Activated naive CD8-positive, alpha-beta T cell (primary cell): ENCODE data around the gene SUSD6.
"Not testable (repeated sequence)": the region's sequence is repeated elsewhere in the genome, so short reads cannot be mapped to it uniquely, and the experiment has no call there.

Experiments used
- H3K27ac Mint-ChIP-seq: one replicate; pipeline ENCODE4 v1.8.0; 2021; ENCODE audit warnings: mixed read lengths
- H3K27me3 Mint-ChIP-seq: one replicate; pipeline ENCODE4 v1.8.0; 2021; ENCODE audit warnings: mixed read lengths
- H3K36me3 Mint-ChIP-seq: one replicate; pipeline ENCODE4 v1.8.0; 2021; ENCODE audit warnings: mixed read lengths
- H3K4me1 Mint-ChIP-seq: one replicate; pipeline ENCODE4 v1.8.0; 2021; ENCODE audit warnings: low read depth, mixed read lengths
- H3K4me3 Mint-ChIP-seq: one replicate; pipeline ENCODE4 v1.8.0; 2021; ENCODE audit warnings: mild to moderate bottlenecking, mixed read lengths
- H3K9me3 Mint-ChIP-seq: one replicate; pipeline ENCODE4 v1.8.0; 2021; ENCODE audit warnings: low read depth, mixed read lengths

The SUSD6 gene

GRCh38 chr14:69718614-69719013, 107.2 kb downstream of the SUSD6 start:
- not testable (repeated sequence) for H3K36me3 Mint-ChIP-seq, H3K9me3 Mint-ChIP-seq, H3K27me3 Mint-ChIP-seq, H3K4me3 Mint-ChIP-seq
- H3K27ac Mint-ChIP-seq, result peak overlapping the region; percentile 10
- H3K4me1 Mint-ChIP-seq, result peaks cover 18% of the 10 kb centered on the region

- no peak overlapping the region for H3K27ac Mint-ChIP-seq
- no peaks in the 10 kb centered on the region for H3K9me3 Mint-ChIP-seq
- no peak overlapping the region for H3K4me3 Mint-ChIP-seq
- no peaks in the 10 kb centered on the region for H3K36me3 Mint-ChIP-seq
- peaks cover 18% of the 10 kb centered on the region for H3K4me1 Mint-ChIP-seq
- H3K27me3 Mint-ChIP-seq, result no peaks in the 10 kb centered on the region
Observed at GRCh38 chr14:69719501-69719951, 108.1 kb downstream of the SUSD6 start.

- H3K36me3 Mint-ChIP-seq, result no peaks in the 10 kb centered on the region
- H3K4me1 Mint-ChIP-seq, result peaks cover 12% of the 10 kb centered on the region
- no peaks in the 10 kb centered on the region for H3K27me3 Mint-ChIP-seq
- no peaks in the 10 kb centered on the region for H3K9me3 Mint-ChIP-seq
- H3K4me3 Mint-ChIP-seq, result no peak overlapping the region
- no peak overlapping the region for H3K27ac Mint-ChIP-seq
Observed at GRCh38 chr14:69720912-69721311, 109.5 kb downstream of the SUSD6 start.

DNA sequence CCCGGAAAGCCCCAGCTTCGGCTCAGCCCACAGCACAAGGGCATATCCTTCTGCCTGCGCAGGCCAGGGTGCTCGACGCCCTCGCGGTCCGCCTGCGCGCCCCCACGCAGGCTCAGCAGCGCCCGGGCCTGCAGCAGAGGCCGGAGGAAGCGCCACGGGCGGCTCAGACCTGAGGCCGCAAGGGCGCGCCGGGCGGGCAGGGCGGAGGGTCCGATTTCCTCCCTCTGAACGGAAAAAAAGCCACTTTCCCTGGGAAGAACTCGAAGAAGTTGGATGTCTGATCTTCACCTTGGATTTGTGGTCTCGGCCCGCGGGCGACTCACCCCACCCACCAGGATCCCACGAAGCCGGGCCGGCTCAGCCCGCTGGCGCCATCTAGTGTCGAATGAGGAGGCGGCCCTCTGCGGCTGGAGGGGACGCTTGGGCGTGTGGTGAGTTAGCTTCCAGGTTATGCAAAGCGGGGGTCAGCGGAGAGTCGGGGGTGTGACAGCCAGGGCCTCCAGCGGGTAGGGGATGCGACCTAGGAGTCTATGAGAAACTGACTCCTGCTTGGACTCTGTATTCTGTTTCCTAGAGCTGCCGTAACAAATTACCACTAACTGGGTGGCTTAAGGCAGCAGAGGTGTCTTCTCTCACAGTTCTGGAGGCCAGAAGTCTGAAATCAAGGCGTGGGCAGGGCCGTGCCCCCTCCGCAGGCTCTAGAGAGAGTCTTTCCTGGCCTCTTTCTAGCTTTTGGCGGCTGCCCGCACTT, 115.5 kb downstream of the SUSD6 start:
- no peak overlapping the region for H3K27ac Mint-ChIP-seq
- H3K4me3 Mint-ChIP-seq, result peak overlapping the region; percentile 72
- no peaks in the 10 kb centered on the region for H3K27me3 Mint-ChIP-seq
- no peaks in the 10 kb centered on the region for H3K9me3 Mint-ChIP-seq
- H3K4me1 Mint-ChIP-seq, result peaks cover 2% of the 10 kb centered on the region
- no peaks in the 10 kb centered on the region for H3K36me3 Mint-ChIP-seq

DNA sequence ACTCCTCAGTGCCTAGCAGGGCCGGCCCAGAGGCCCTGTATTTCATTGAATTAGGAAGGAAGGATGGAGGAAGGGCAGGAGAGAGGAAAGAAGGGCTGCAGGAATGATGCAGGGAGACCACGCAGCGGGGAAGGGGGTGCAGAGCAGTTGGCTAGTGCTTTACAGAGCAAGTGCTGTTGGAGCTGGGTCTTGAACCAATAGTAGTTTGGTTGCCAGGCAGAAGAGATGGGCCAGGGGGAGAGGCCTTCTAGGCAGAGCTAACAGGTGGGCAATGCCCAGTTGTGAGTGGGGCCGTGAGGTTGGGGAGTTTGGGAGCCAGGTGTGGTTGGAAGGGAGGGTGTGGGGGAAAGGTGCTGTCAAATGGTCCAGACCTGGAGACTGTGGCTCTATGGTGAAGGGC, 116.5 kb downstream of the SUSD6 start:
- peaks cover 2% of the 10 kb centered on the region for H3K4me1 Mint-ChIP-seq
- no peak overlapping the region for H3K27ac Mint-ChIP-seq
- H3K36me3 Mint-ChIP-seq, result no peaks in the 10 kb centered on the region
- no peak overlapping the region for H3K4me3 Mint-ChIP-seq
- H3K9me3 Mint-ChIP-seq, result no peaks in the 10 kb centered on the region
- H3K27me3 Mint-ChIP-seq, result no peaks in the 10 kb centered on the region

DNA sequence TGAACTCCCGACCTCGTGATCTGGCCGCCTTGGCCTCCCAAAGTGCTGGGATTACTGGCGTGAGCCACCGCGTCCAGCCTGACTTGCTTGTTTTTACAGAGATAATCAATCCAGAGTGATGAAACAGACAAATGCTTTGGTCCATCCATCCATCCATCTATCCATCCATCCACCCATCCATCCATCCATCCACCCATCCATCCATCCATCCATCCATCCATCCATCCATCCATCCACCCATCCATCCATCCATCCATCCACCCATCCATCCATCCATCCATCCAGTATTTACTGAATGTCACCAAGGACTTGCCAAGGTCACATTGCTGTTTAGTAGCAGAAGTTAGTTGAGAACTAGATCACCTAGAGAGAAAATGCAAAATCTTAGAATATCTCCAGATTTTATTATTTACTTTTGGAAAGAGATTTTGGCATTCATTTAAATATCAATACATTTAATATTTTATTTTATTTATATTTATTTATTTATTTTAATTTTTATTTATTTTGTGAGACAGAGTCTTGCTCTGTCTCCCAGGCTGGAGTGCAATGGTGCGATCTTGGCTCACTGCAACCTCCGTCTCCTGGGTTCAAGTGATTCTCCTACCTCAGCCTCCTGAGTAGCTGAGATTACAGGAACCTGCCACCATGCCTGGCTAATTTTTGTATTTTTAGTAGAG, 120.7 kb downstream of the SUSD6 start:
- not testable (repeated sequence) for H3K27ac Mint-ChIP-seq, H3K9me3 Mint-ChIP-seq, H3K27me3 Mint-ChIP-seq, H3K36me3 Mint-ChIP-seq, H3K4me3 Mint-ChIP-seq, H3K4me1 Mint-ChIP-seq

- not testable (repeated sequence) for H3K36me3 Mint-ChIP-seq, H3K4me3 Mint-ChIP-seq, H3K4me1 Mint-ChIP-seq, H3K9me3 Mint-ChIP-seq, H3K27ac Mint-ChIP-seq, H3K27me3 Mint-ChIP-seq
Observed at GRCh38 chr14:69736405-69736804, 125.0 kb downstream of the SUSD6 start.

- no peaks in the 10 kb centered on the region for H3K9me3 Mint-ChIP-seq
- peaks cover 2% of the 10 kb centered on the region for H3K4me1 Mint-ChIP-seq
- no peak overlapping the region for H3K4me3 Mint-ChIP-seq
- peaks cover under 1% of the 10 kb centered on the region for H3K27me3 Mint-ChIP-seq
- peaks cover 2% of the 10 kb centered on the region for H3K36me3 Mint-ChIP-seq
- H3K27ac Mint-ChIP-seq, result no peak overlapping the region
Observed at GRCh38 chr14:69741055-69741454, 129.7 kb downstream of the SUSD6 start.

DNA sequence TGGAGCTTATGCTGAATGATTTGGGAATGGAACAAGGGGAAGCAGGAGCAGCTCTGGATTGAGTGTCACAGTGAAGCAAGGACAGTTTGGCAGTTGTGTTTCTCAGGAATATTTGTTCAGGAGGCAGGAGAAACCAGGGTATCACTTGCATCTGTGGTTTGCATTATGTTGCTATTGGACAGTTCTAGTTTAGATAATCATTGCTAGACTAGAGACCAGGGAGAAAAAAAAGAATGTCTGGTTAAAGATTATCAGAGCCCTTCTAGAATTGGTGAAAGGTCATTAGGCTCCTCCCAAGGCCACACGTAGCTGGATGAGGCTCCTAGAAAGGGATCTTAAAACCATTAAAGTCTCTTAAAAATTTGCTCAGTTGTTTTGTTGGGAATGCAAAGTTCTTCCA, 138.6 kb downstream of the SUSD6 start:
- Mint-ChIP-seq H3K27ac (no peak overlapping the region), H3K4me1 (peaks cover 17% of the 10 kb centered on the region), H3K36me3 (no peaks in the 10 kb centered on the region), H3K4me3 (no peak overlapping the region), H3K9me3 (no peaks in the 10 kb centered on the region), H3K27me3 (no peaks in the 10 kb centered on the region)

DNA sequence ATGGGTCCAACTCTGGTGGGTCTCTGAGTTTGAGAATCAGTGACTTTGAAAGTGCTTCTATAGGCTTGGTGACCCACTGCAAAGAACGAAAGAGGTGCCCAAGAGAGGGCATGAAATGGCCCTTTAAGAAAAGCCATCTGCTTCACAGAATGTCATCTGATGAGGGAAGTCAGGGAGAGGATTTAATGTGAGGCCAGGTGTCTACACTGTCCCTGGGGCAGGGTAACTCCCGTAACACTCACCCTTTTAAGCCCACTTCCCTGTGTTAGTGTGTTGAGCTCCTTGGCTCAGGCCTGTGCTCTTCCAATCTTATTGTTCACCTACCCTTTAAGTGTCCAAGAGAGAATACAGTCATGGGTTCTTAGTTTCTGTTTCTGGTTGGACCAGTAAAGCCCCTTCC, 139.1 kb downstream of the SUSD6 start:
- H3K4me1 Mint-ChIP-seq, result peaks cover 21% of the 10 kb centered on the region
- H3K36me3 Mint-ChIP-seq, result no peaks in the 10 kb centered on the region
- no peaks in the 10 kb centered on the region for H3K27me3 Mint-ChIP-seq
- no peaks in the 10 kb centered on the region for H3K9me3 Mint-ChIP-seq
- H3K27ac Mint-ChIP-seq, result no peak overlapping the region
- no peak overlapping the region for H3K4me3 Mint-ChIP-seq

DNA sequence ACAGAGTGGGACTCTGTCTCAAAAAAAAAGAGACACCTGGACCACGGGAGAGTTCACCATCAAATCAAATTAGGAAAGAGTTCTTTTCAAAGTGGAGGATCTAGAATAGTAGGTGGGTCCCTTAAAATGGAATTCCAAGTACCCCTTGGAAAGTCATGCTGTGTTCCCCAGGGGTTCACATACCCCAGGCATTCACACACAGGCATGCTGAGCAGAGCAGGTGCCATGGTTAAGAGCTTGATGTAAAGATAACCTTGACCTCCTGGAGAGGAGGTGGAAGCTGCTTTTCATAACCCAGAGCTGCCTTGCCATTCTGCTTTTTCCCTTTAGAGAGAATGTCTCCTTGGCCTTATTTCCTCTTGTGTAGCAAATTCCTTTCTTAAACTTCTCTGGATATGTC, 141.4 kb downstream of the SUSD6 start:
- no peak overlapping the region for H3K27ac Mint-ChIP-seq
- H3K9me3 Mint-ChIP-seq, result no peaks in the 10 kb centered on the region
- H3K4me1 Mint-ChIP-seq, result peaks cover 15% of the 10 kb centered on the region
- no peaks in the 10 kb centered on the region for H3K36me3 Mint-ChIP-seq
- no peak overlapping the region for H3K4me3 Mint-ChIP-seq
- H3K27me3 Mint-ChIP-seq, result no peaks in the 10 kb centered on the region

GRCh38 chr14:69753860-69754259, 142.5 kb downstream of the SUSD6 start:
- H3K36me3 Mint-ChIP-seq, result no peaks in the 10 kb centered on the region
- no peaks in the 10 kb centered on the region for H3K27me3 Mint-ChIP-seq
- H3K4me1 Mint-ChIP-seq, result peaks cover 15% of the 10 kb centered on the region
- H3K4me3 Mint-ChIP-seq, result no peak overlapping the region
- H3K9me3 Mint-ChIP-seq, result no peaks in the 10 kb centered on the region
- no peak overlapping the region for H3K27ac Mint-ChIP-seq

- no peaks in the 10 kb centered on the region for H3K9me3 Mint-ChIP-seq
- no peak overlapping the region for H3K27ac Mint-ChIP-seq
- H3K27me3 Mint-ChIP-seq, result no peaks in the 10 kb centered on the region
- H3K36me3 Mint-ChIP-seq, result no peaks in the 10 kb centered on the region
- peaks cover 15% of the 10 kb centered on the region for H3K4me1 Mint-ChIP-seq
- H3K4me3 Mint-ChIP-seq, result no peak overlapping the region
Observed at GRCh38 chr14:69754487-69754886, 143.1 kb downstream of the SUSD6 start.

GRCh38 chr14:69755296-69755695, 143.9 kb downstream of the SUSD6 start:
- Mint-ChIP-seq H3K27ac (no peak overlapping the region), H3K9me3 (no peaks in the 10 kb centered on the region), H3K4me3 (no peak overlapping the region), H3K36me3 (no peaks in the 10 kb centered on the region), H3K27me3 (no peaks in the 10 kb centered on the region), H3K4me1 (peaks cover 15% of the 10 kb centered on the region)

GRCh38 chr14:69755784-69756183, 144.4 kb downstream of the SUSD6 start:
- Mint-ChIP-seq H3K4me1 (peaks cover 15% of the 10 kb centered on the region), H3K27me3 (no peaks in the 10 kb centered on the region), H3K36me3 (no peaks in the 10 kb centered on the region), H3K27ac (no peak overlapping the region), H3K4me3 (no peak overlapping the region), H3K9me3 (no peaks in the 10 kb centered on the region)

- Mint-ChIP-seq H3K27ac (no peak overlapping the region), H3K9me3 (no peaks in the 10 kb centered on the region), H3K27me3 (no peaks in the 10 kb centered on the region), H3K4me1 (peaks cover 15% of the 10 kb centered on the region), H3K36me3 (no peaks in the 10 kb centered on the region), H3K4me3 (no peak overlapping the region)
Observed at GRCh38 chr14:69756298-69756697, 144.9 kb downstream of the SUSD6 start.
